G401 (cell line): Measurements from ENCODE around the gene DYNC1H1. TPM values are rescaled to one million over a fixed set of nuclear protein-coding genes. Genes with fewer than 3 reads are reported as not detected.
A peak's percentile ranks its signal among the peaks of the same experiment; 100 is the strongest.

Experiments used
- DNase-seq: peaks from one replicate; pipeline ENCODE4 v3.0.0-alpha.2; 2015; ENCODE audit warnings: low spot score
- in situ Hi-C: cut with HindIII; loops from 2 replicates; pipeline ENCODE4 v1.10.0; 2016; ENCODE audit warnings: low sequenced_read_pairs, mixed read lengths
- total RNA-seq: library from RNA; depleted of rRNA; stranded (reverse); fragments of >200 nt; shearing (Covaris generic); gene quantifications from 2 replicates; pipeline ENCODE4 v1.2.3, GENCODE V29; 2014

DYNC1H1 gene
- total RNA-seq, 1 experiment from 2014 or later: 187 TPM

DNA sequence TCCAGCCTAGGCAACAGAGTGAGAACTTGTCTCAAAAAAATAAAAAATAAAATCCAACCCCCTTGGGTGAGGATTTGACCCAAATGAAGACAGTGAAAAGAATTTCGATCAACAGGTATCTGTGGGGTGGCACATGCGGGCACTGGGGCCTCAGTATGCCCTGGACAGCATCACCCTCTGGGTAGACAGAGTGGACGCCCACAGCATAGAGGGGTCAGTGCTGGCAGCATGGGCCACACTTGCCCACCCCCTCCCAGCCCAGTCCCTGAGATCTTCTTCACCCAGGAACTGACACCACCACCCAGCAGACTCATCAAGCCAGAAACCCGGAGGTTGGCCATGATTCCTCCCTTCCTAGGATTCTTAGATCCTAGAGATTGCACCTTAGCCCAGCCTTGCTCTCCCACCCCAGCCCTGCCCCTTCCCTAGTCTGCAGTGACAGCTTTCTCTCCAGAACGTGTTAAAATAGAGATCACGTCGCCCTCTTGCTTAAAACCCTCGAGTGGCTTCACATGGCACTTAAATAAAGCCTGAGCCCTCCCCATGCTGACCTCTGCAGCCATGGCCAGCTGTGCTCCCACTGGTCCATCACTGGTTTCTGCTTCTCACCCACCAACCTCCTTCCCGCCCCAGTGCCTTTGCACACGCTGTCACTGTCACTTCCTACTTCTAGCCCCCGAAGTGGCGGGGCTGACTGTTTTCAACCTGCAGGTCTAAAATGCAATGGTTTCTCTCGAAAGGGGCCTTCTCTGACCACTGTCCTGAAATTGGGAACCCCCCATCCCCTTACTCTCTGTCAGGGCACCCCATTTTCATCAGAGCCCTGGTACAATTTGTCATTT lies 26.2 kb upstream of the DYNC1H1 start:
- in situ Hi-C loops: no loop called here
- DNase-seq: no peak

DNA sequence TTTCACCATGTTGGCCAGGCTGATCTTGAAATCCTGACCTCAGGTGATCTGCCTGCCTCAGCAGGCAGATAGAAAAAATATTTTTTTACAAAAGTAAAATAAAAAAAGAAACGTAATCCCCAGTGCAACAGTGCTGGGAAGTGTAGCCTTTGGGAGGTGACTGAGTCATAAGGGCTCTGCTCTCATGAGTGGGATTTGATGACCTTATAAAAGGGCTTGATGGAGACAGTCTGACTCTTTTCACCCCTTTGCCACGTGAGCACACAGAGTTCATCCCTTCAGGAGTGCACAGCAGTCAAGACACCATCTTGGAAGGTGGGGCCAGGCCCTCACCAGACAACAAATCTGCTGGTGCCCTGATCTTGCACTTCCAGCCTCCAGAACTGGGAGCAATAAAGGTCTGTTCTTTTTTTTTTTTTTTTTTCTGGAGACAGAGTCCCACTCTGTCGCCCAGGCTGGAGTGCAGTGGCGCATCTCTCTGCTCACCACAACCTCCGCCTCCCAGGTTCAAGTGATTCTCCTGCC lies 24.7 kb upstream of the DYNC1H1 start:
- no peak for DNase-seq
- in situ Hi-C loops: no loop called here

DNA sequence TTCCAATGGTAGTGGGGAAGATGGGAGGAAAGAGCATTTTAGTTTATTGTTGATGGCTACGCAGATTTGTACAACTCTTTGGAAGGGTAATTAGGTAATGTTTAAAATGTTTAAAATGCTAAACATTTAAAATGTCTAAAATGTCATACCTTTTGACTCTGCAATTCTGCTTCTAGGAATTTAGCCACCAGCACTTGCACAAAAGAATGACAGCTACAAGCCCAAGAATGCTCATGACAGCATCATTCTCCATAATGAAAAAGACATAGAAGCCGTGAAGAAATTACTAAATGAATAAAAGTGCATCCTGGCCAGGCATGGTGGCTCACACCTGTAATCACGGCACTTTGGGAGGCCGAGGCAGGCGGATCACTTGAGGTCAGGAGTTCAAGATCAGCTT lies 19.9 kb upstream of the DYNC1H1 start:
- in situ Hi-C loops: no loop called here
- no peak for DNase-seq

DNA sequence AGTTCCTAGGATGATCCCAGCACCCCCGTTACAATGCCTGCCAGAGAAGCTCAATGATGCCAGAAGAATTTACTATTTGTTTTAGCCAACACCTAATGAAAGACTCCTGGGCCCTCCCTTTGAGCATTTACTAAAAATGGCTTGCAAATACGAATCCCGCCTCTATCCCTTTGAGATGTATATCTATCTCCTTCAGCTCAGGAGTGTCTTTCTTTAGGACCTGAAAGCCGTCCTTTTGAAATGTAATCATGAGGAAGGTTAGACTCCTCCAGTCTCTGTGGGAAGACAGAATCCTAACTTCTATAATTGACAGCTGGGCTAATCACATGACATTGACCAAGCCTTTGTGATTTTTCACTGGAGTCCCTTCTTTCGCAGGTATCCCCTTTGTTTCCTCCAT lies 19.2 kb upstream of the DYNC1H1 start:
- in situ Hi-C loops: no loop called here
- DNase-seq: no peak

DNA sequence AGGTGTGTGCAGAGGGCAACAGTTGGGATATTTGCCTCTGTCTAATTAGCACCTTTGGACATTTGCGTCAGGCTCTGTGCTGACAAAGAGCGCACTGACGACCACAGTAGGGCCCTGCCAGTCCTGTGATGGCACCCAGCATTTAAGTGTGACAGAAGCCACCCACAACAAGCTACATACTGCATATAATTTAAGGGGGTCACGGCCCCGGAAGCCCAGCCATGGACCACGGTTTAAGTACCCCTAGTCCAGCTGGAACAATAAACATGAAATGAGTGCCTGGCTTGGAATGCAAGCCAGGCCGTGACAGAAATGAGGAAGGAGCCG lies 16.8 kb upstream of the DYNC1H1 start:
- DNase-seq: no peak
- in situ Hi-C loops: no loop called here

DNA sequence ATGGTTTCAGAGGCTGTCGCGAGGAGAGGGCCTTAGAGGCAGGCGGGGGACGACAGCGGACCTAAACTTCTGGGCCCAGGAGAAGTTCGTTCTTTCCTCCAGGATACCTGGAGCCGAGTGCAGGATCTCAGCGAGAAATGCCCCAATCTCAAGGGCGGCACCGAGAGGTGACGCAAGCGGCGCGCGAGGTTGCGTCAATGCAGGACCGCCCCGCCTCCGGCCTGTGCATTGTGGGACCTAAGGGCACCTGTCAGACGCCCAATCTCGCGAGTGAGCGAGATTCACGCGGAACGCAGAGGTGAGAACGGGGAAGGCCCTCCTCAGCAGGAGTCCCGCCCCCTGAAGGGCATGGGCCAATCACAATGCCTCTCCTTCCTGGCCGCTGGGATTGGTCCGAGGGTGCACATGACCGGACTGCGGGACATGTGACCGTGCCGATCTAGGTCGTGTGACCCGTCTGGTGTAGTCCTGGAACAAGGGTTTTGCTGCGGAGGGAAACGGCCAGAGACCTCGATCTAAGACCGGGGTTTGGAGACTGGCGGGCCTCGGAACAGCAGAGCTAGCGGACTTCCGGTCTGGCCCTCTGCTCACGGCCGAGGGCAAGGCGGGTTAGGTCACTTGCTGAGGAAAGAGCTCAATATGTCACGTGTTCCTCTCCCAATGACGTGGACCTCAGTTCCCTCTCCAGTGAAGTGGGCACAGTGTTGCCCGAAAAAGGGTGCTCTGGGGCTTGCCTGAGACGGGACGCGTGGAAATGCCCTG lies 16.3 kb upstream of the DYNC1H1 start:
- in situ Hi-C loops: no loop called here
- peak; percentile 100 for DNase-seq

DNA sequence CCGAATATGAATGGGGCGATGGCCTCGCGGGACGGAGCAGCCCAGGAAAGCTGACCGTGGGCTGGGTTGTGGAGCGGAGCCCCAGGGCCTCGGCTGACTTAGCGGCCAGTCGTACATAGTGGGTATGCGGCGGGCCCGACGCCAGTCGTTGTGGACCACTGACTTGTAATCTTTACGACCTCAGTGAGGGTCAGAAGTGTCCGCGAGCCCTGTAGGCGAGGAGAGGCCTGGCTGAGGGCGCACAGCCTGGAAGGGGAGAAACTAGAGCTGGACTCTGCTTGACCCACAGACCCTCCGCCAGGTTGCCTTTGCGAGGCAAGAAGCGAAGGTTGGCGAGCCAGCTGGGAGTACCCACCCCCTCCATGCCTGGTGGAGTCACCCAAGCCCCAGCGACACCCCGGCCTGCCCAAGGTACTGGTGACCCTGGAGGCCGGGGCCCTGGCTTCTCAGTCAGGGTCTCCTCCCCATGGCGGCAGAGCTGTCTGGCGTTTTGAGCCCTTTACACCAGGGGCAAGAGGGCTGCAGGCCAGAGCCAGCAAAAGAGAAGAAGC lies 15.6 kb upstream of the DYNC1H1 start:
- no peak for DNase-seq
- in situ Hi-C loops: no loop called here

DNA sequence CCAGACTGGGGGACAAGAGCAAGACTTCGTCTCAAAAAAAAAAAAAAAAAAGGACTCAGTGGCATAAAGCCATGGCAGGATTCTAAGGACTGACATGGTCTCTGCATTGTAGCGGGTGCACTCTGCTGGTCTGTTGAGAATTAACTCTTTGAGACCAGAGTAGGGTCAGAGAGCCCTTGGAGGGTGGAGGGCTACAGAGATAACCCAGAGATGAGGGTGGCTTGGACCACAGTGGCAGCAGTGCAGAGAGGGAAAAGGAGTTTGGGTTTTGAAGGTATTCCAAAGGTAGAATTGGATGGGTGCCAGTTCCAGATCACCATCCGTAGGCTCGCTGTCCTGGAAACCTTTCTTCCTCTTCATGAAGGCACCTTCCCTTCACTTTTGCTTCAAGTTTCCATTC lies 14.3 kb upstream of the DYNC1H1 start:
- in situ Hi-C loops: no loop called here
- DNase-seq: no peak

DNA sequence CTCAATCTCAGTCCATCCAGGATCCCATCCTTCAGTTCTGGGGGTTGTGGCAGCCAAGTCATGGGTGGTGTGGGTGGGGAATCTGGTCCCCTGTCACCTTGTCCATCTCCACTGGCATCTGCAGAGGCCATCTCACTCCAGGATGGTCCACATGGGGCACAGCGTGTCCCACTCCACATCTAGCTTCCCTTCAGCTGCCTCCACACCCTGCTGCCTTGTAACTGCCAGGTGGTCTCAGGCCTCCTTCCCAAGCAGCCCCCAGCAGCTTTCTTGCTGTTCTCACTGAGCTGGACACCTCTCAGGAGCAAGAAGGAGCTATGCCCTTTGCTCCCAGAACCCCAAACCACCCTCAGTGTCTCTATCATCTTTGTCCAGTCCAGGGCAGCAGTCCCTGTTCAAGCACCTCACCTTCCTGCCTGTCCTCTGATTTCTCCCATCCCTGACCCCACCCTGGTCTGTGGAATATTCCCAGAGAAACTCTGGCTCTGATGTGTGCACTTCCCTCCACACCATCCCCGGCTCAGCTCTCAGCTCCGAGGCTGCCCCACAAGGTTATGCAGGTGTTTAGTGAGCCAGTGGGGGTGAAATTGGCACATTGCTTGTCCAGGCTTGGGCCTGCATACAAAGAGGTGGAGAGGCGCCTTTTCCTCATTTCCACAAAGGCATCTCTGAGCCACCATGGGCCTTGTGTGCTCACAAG lies 13.7 kb upstream of the DYNC1H1 start:
- in situ Hi-C loops: no loop called here
- no peak for DNase-seq

DNA sequence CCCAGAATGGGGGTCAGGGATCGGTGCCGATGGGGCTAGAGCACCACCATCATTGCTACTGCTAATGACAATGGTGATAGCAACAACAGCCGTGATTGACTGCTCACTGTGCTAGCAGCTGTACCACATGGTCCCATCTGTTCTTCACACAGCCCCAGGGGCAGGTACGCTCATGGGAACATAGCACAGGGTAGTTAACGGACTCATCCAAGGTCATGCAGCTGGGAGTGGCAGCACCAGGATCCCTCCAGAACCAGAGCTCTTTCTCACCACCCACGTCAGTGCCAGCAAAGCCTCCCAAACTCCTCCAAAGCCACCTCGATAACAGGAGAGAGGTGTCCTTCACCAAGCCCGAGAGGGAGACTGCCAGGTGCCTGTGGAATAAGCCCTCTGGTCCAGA lies 11.2 kb upstream of the DYNC1H1 start:
- no peak for DNase-seq
- in situ Hi-C loops: no loop called here

DNA sequence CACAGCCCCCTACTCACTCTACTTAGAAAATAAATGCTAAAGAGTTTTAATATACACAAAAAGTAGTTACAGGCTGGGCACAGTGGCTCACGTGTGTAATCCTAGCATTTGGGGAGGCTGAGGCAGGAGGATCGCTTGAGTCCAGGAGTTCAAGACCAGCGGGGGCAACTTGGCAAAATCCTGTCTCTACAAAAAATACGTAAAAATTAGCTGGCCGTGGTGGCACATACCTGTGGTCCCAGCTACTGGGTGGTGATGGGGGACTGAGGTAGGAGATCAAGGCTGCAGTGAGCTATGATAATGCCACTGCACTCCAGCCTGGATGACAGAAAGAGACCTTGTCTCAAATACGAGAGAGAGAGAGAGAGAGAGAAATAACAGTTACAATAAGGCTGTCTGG lies 9.9 kb upstream of the DYNC1H1 start:
- DNase-seq: no peak
- in situ Hi-C loops: no loop called here

DNA sequence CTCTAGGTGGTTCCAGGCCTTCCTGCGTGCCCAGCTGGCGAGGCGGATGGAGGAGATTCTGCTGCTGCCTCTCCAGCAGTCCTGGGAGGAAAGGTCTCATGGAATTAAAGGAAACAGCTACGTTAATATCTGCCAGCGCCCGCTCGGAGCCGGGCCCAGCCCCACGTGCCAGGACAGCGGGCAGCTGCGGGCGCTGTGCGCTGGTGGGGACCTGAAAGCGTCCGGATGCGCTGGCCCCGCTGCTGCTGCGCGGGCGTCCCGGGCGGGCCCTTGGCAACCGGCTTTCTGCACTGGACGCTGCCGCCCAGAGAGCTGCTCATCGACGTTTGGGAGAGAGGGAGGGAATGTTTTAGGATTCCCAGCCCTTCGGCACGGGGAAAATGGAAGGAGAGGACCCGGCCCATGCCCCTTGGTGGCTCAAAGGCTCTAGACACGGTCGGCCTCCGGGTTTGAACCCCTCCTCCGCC lies 8.6 kb upstream of the DYNC1H1 start:
- no peak for DNase-seq
- in situ Hi-C loops: no loop called here

DNA sequence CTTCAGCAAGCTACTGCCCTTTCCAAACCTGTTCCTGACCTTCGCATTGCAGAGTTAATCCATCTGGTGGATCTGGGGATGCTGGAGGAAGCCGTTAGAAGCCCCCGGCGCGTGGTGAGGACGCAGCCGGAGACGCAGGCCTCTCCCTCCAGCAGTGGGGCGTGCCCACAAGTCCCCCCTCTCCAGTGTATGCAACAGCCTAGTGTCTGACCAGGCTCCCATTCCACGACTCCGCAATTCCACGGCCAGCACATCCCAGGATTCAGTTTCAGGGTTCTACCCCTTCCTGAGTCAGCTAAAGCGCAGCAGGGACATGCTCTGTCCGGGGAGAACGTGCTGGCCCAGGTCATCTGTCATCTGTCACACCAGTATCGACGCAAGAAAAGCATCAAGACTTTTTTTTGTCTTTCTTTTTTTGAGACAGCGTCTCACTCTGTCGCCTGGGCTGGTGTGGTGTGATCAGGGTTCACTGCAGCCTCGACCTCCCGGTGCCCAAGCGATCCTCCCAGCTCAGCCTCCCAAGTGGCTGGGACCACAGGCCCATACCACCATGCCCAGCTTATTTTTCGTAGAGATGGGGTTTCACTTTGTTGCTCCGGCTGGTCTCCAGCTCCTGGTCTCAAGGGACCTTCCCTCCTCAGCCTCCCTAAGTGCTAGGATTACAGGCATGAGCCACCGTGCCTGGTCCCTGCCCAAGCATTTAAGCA lies 8.0 kb upstream of the DYNC1H1 start:
- no peak for DNase-seq
- in situ Hi-C loops: no loop called here

DNA sequence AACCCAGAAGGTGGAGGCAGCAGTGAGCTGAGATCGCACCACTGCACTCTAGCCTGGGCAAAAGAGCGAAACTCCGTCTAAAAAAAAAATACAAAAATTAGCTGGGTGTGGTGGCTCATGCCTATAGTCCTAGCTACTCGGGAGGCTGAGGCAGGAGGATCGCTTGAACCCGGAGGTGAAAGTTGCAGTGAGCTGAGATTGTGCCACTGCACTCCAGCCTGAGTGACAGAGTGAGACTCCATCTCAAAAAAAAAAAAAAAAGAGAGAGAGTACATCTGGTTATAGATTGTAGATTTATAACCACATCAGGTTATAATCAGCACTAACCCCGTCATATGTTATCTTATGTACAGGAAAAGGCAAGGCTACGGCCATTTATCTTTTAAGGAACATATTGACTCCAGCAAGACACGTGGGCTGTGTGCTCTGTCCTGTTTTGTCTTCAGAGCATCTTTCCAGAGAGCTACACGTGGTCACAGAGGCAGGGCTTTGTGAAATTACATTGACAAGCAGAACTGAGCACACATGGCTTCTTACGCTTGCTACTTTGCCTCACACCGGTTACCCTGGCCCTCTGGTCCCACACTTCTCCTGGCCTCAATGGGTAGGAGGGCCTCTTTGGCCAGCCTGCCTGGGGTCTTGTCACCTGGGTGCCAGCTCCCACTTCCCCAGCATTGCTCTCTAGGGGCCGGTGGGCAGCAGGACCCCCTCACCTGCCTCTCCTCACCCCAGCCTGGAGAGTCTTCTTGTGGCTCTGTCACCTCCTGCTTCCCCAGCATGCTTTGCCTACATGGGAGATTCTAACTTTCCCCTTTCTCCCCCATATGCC lies 6.8 kb upstream of the DYNC1H1 start:
- no peak for DNase-seq
- in situ Hi-C loops: no loop called here

DNA sequence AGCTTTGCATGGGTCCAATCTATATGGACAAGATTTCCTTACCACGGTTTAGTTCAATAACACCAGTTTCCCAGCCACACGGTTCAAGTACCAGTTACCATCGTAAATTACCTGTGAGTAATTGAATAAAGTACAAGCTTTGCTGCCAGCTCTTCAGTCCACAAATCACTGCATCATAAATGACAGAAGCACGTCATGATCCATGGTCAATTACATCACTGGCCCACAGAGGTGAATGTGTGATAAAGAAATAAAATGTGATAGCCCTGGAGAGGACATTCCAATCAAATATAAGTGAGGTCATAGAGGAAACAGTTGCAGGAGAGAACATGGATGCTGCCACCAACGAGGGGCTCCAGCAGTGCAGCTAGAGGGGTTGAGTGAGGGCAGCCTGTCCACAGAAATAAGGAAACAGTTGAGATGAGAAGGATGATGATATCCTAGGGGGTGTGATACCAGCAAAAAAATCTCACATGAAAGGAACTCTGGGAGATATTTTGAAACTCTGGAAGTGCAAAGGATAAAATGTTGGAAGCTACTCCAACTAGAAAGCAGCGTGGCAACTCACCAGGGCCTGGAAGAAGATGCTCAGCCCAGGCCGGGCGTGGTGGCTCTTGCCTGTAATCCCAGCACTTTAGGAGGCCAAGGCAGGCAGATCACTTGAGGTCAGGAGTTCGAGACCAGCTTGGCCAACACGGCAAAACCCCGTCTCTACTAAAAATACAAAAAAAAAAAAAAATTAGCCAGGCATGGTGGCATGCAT lies 5.8 kb upstream of the DYNC1H1 start:
- no peak for DNase-seq
- in situ Hi-C loops: no loop called here

DNA sequence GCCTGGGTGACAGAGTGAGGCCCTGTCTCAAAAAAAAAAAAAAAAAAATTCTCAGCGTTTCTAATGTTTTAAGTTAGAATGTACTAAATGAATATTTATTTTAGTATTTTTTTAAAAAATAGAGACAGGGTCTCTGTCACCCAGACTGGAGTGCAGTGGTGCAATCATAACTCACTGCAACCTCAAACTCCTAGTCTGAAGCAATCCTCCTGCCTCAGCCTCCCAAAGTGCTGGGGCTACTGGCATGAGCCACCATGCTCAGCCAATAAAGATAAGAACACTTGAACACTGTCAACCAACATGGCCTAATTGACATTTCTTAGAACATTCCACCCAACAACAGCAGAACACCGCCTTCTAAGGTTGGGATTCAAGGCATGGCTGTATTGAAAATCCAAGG lies 5.1 kb upstream of the DYNC1H1 start:
- no peak for DNase-seq
- in situ Hi-C loops: no loop called here

DNA sequence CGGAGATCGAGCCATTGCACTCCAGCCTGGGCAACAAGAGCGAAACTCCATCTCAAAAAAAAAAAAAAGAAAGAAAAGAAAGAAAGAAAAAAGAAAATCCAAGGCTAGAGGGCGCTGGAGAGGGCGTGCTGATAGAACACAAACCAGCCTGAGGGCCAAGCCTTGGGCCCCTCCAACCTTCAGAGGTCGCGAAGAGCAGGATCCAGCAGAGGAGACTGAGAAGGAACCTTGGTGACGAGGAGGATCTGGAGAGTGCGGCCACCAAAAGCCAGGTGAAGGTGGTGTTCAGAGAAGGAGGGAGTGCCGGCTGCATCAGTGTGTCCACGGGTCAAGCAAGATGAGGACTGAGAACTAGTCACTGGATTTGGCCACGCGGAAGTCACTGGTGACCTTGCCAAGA lies 4.1 kb upstream of the DYNC1H1 start:
- DNase-seq: peak; percentile 36
- in situ Hi-C loops: no loop called here
